Stimulated activated naive CD8-positive, alpha-beta T cell treated with anti-CD3 and anti-CD28 coated beads, Interleukin-15, Interleukin-2, amounts not matched to agents 100 ng/mL and 50 ng/mL, for 24 hours (primary cell): ENCODE results near the gene PPARG.

Source experiments
- H3K27ac Mint-ChIP-seq: one replicate; pipeline ENCODE4 v1.8.0; 2021; ENCODE audit warnings: mild to moderate bottlenecking, mixed read lengths
- H3K27me3 Mint-ChIP-seq: one replicate; pipeline ENCODE4 v1.8.0; 2021; ENCODE audit warnings: mixed read lengths
- H3K36me3 Mint-ChIP-seq: one replicate; pipeline ENCODE4 v1.8.0; 2021; ENCODE audit warnings: low read depth, mixed read lengths
- H3K4me1 Mint-ChIP-seq: one replicate; pipeline ENCODE4 v1.8.0; 2021; ENCODE audit warnings: low read depth, mixed read lengths
- H3K4me3 Mint-ChIP-seq: one replicate; pipeline ENCODE4 v1.8.0; 2021; ENCODE audit warnings: mild to moderate bottlenecking, mixed read lengths
- H3K9me3 Mint-ChIP-seq: one replicate; pipeline ENCODE4 v1.8.0; 2021; ENCODE audit warnings: mixed read lengths

The PPARG gene

GRCh38 chr3:12436514-12437220 lies 147.8 kb downstream of the PPARG start:
- Mint-ChIP-seq H3K36me3 (no peaks in the 10 kb centered on the region), H3K4me3 (no peak overlapping the region), H3K27ac (no peak overlapping the region), H3K9me3 (no peaks in the 10 kb centered on the region), H3K27me3 (peaks cover 9% of the 10 kb centered on the region), H3K4me1 (no peaks in the 10 kb centered on the region)

- Mint-ChIP-seq H3K27ac (no peak overlapping the region), H3K4me1 (no peaks in the 10 kb centered on the region), H3K9me3 (no peaks in the 10 kb centered on the region), H3K4me3 (no peak overlapping the region), H3K36me3 (no peaks in the 10 kb centered on the region), H3K27me3 (peaks cover 9% of the 10 kb centered on the region)
Measured at GRCh38 chr3:12437221-12437605, 148.3 kb downstream of the PPARG start.

GRCh38 chr3:12437861-12438260 lies 149.0 kb downstream of the PPARG start:
- Mint-ChIP-seq H3K4me1 (no peaks in the 10 kb centered on the region), H3K9me3 (no peaks in the 10 kb centered on the region), H3K27me3 (peaks cover 9% of the 10 kb centered on the region), H3K36me3 (no peaks in the 10 kb centered on the region), H3K27ac (no peak overlapping the region), H3K4me3 (no peak overlapping the region)

- Mint-ChIP-seq H3K36me3 (no peaks in the 10 kb centered on the region), H3K4me3 (no peak overlapping the region)
Measured at GRCh38 chr3:12438318-12438717, 149.4 kb downstream of the PPARG start.

GRCh38 chr3:12439161-12439940 lies 150.5 kb downstream of the PPARG start:
- Mint-ChIP-seq H3K27ac (no peak overlapping the region), H3K9me3 (no peaks in the 10 kb centered on the region), H3K4me3 (no peak overlapping the region), H3K4me1 (no peaks in the 10 kb centered on the region), H3K36me3 (no peaks in the 10 kb centered on the region), H3K27me3 (peaks cover 17% of the 10 kb centered on the region)

More at GRCh38 chr3:12438318-12438717, 149.4 kb downstream of the PPARG start:
- H3K4me1 Mint-ChIP-seq: no peaks in the 10 kb centered on the region
- peaks cover 12% of the 10 kb centered on the region for H3K27me3 Mint-ChIP-seq
- H3K9me3 Mint-ChIP-seq: no peaks in the 10 kb centered on the region
- no peak overlapping the region for H3K27ac Mint-ChIP-seq

GRCh38 chr3:12440927-12441714 lies 152.3 kb downstream of the PPARG start:
- H3K9me3 Mint-ChIP-seq: no peaks in the 10 kb centered on the region
- H3K36me3 Mint-ChIP-seq: no peaks in the 10 kb centered on the region
- H3K4me1 Mint-ChIP-seq: no peaks in the 10 kb centered on the region
- no peak overlapping the region for H3K4me3 Mint-ChIP-seq
- peaks cover 9% of the 10 kb centered on the region for H3K27me3 Mint-ChIP-seq
- no peak overlapping the region for H3K27ac Mint-ChIP-seq

- Mint-ChIP-seq H3K4me3 (no peak overlapping the region), H3K4me1 (no peaks in the 10 kb centered on the region), H3K36me3 (no peaks in the 10 kb centered on the region), H3K27ac (no peak overlapping the region), H3K27me3 (peaks cover 9% of the 10 kb centered on the region), H3K9me3 (no peaks in the 10 kb centered on the region)
Measured at GRCh38 chr3:12442654-12443501, 154.0 kb downstream of the PPARG start.

- H3K36me3 Mint-ChIP-seq: no peaks in the 10 kb centered on the region
- H3K4me3 Mint-ChIP-seq: no peak overlapping the region
- H3K27ac Mint-ChIP-seq: no peak overlapping the region
- peaks cover 9% of the 10 kb centered on the region for H3K27me3 Mint-ChIP-seq
- H3K4me1 Mint-ChIP-seq: no peaks in the 10 kb centered on the region
- no peaks in the 10 kb centered on the region for H3K9me3 Mint-ChIP-seq
Measured at GRCh38 chr3:12443781-12444522, 155.1 kb downstream of the PPARG start.

- Mint-ChIP-seq H3K36me3 (no peaks in the 10 kb centered on the region), H3K27me3 (peaks cover 9% of the 10 kb centered on the region), H3K9me3 (no peaks in the 10 kb centered on the region), H3K27ac (no peak overlapping the region), H3K4me3 (no peak overlapping the region), H3K4me1 (no peaks in the 10 kb centered on the region)
Measured at GRCh38 chr3:12444582-12445471, 156.0 kb downstream of the PPARG start.

- no peak overlapping the region for H3K27ac Mint-ChIP-seq
- no peaks in the 10 kb centered on the region for H3K9me3 Mint-ChIP-seq
- no peaks in the 10 kb centered on the region for H3K4me1 Mint-ChIP-seq
Measured at GRCh38 chr3:12445523-12446240, 156.8 kb downstream of the PPARG start.

GRCh38 chr3:12446298-12446697 lies 157.4 kb downstream of the PPARG start:
- Mint-ChIP-seq H3K9me3 (no peaks in the 10 kb centered on the region), H3K4me1 (no peaks in the 10 kb centered on the region), H3K27me3 (peaks cover 9% of the 10 kb centered on the region), H3K36me3 (no peaks in the 10 kb centered on the region), H3K27ac (no peak overlapping the region), H3K4me3 (no peak overlapping the region)

More at GRCh38 chr3:12445523-12446240, 156.8 kb downstream of the PPARG start:
- Mint-ChIP-seq H3K27me3 (peaks cover 9% of the 10 kb centered on the region), H3K36me3 (no peaks in the 10 kb centered on the region), H3K4me3 (no peak overlapping the region)

GRCh38 chr3:12447075-12447474 lies 158.2 kb downstream of the PPARG start:
- peaks cover 9% of the 10 kb centered on the region for H3K27me3 Mint-ChIP-seq
- H3K4me1 Mint-ChIP-seq: no peaks in the 10 kb centered on the region
- H3K4me3 Mint-ChIP-seq: no peak overlapping the region
- H3K9me3 Mint-ChIP-seq: no peaks in the 10 kb centered on the region
- no peak overlapping the region for H3K27ac Mint-ChIP-seq
- H3K36me3 Mint-ChIP-seq: no peaks in the 10 kb centered on the region
